Renal cortex interstitium (tissue), 11 donors: ENCODE measurements around the gene SCCPDH. TPM values are rescaled to one million over a fixed set of nuclear protein-coding genes. Genes with fewer than 3 reads are reported as not detected.
"Not testable (repeated sequence)": the region's sequence is repeated elsewhere in the genome, so short reads cannot be mapped to it uniquely, and the experiment has no call there.

ENCODE experiments used
- DNase-seq, 11 donors: peaks; one replicate each; pipeline ENCODE4 v3.0.0-alpha.2; 2013; ENCODE audit warnings: low read depth in 9 of 11, low spot score in 4 of 11; ENCODE audit errors: extremely low read depth in 1 of 11
- polyA plus RNA-seq, 3 donors: library from polyadenylated mRNA; unstranded; fragments of 120-200 nt; gene quantifications; one replicate each; pipeline ENCODE4 v1.2.1, GENCODE V29; 2013; ENCODE audit not compliant: insufficient read length in 3 of 3

The SCCPDH gene
- polyA plus RNA-seq, 3 donors = 51.5 to 60.9 (median 53.2) TPM

GRCh38 chr1:246694213-246694895, 29.9 kb upstream of the SCCPDH start:
- not testable (repeated sequence) for DNase-seq

GRCh38 chr1:246695136-246695535, 29.1 kb upstream of the SCCPDH start:
- no peak for DNase-seq

- DNase-seq = no peak
These were observed 28.5 kb upstream of the SCCPDH start for GRCh38 chr1:246695666-246696065.

- DNase-seq = no peak
These were observed 25.6 kb upstream of the SCCPDH start for GRCh38 chr1:246698466-246699094.

GRCh38 chr1:246699095-246699735, 25.0 kb upstream of the SCCPDH start:
- DNase-seq = peak in 7 of 11 donors; percentile 58 to 82 (median 73)

GRCh38 chr1:246703581-246703980, 20.6 kb upstream of the SCCPDH start:
- no peak for DNase-seq

GRCh38 chr1:246705368-246705767, 18.8 kb upstream of the SCCPDH start:
- no peak for DNase-seq

- DNase-seq = no peak
These were observed 16.0 kb upstream of the SCCPDH start for GRCh38 chr1:246708166-246708565.

- no peak for DNase-seq
These were observed 15.0 kb upstream of the SCCPDH start for GRCh38 chr1:246709196-246709595.

GRCh38 chr1:246709835-246710234, 14.4 kb upstream of the SCCPDH start:
- DNase-seq = no peak

- DNase-seq = no peak
These were observed 12.6 kb upstream of the SCCPDH start for GRCh38 chr1:246711548-246712003.

GRCh38 chr1:246712428-246712827, 11.8 kb upstream of the SCCPDH start:
- DNase-seq = not testable (repeated sequence)

GRCh38 chr1:246719361-246719760, 4.8 kb upstream of the SCCPDH start:
- DNase-seq = not testable (repeated sequence)

- not testable (repeated sequence) for DNase-seq
These were observed 3.4 kb upstream of the SCCPDH start for GRCh38 chr1:246720814-246721213.

- no peak for DNase-seq
These were observed 1.5 kb upstream of the SCCPDH start for GRCh38 chr1:246722720-246723119.

GRCh38 chr1:246724731-246725095, 504 bp downstream of the SCCPDH start:
- peak in 10 of 11 donors; percentile 8 to 65 (median 40) for DNase-seq

GRCh38 chr1:246725191-246725590, 982 bp downstream of the SCCPDH start:
- DNase-seq = no peak

GRCh38 chr1:246726255-246726679, 2.1 kb downstream of the SCCPDH start:
- DNase-seq = no peak

- no peak for DNase-seq
These were observed 2.7 kb downstream of the SCCPDH start for GRCh38 chr1:246726881-246727280.

GRCh38 chr1:246727594-246727993, 3.4 kb downstream of the SCCPDH start:
- no peak for DNase-seq
